Spleen (tissue), 11 donors: ENCODE measurements around the gene KATNIP. TPM values are rescaled to one million over a fixed set of nuclear protein-coding genes. Genes with fewer than 3 reads are reported as not detected.
A peak's percentile ranks its signal among the peaks of the same experiment; 100 is the strongest.

ENCODE experiments used
- DNase-seq: peaks from one replicate; pipeline ENCODE4 v3.0.0-alpha.2; 2020
- H3K27ac ChIP-seq, 8 donors: fragments of 200-600 bp; sonication (generic) in 7 of 8; 1 replicate in 4 of 8; 2 replicates in 4 of 8; pipeline versions ENCODE4 v1.5.0 to v1.8.0; 2016 to 2021; ENCODE audit warnings: inconsistent platforms in 4 of 8, mild to moderate bottlenecking in 4 of 8, moderate library complexity in 1 of 8
- H3K27me3 ChIP-seq, 7 donors: fragments of 200-600 bp; sonication (generic) in 6 of 7; replicated peaks in 1 of 7; 1 replicate in 4 of 7; 2 replicates in 3 of 7; pipeline versions ENCODE4 v1.5.0 to v1.8.0; 2016 to 2021; ENCODE audit warnings: inconsistent platforms in 3 of 7, mild to moderate bottlenecking in 1 of 7
- H3K36me3 ChIP-seq, 6 donors: fragments of 200-600 bp; sonication (generic) in 5 of 6; 1 replicate in 4 of 6; 2 replicates in 2 of 6; pipeline versions ENCODE4 v1.5.0 to v1.8.0; 2016 to 2021; ENCODE audit warnings: inconsistent platforms in 2 of 6
- H3K4me1 ChIP-seq, 6 donors: fragments of 200-600 bp; sonication (generic) in 5 of 6; 1 replicate in 3 of 6; 2 replicates in 3 of 6; pipeline versions ENCODE4 v1.5.0 to v1.8.0; 2016 to 2021; ENCODE audit warnings: inconsistent platforms in 3 of 6
- H3K4me3 ChIP-seq, 8 donors: fragments of 200-600 bp; sonication (generic) in 7 of 8; 1 replicate in 4 of 8; 2 replicates in 4 of 8; pipeline versions ENCODE4 v1.5.0 to v1.8.0; 2016 to 2021; ENCODE audit warnings: inconsistent platforms in 4 of 8, mild to moderate bottlenecking in 4 of 8, moderate library complexity in 2 of 8
- H3K9me3 ChIP-seq, 8 donors: fragments of 200-600 bp; sonication (generic) in 7 of 8; 1 replicate in 4 of 8; 2 replicates in 4 of 8; pipeline versions ENCODE4 v1.5.0 to v1.8.0; 2016 to 2021; ENCODE audit warnings: inconsistent platforms in 4 of 8
- POLR2A ChIP-seq, 3 donors: fragments of 450-650 bp; IDR thresholded peaks; one replicate each; pipeline ENCODE4 v1.5.1; 2017; ENCODE audit warnings: antibody characterized with exemption in 3 of 3, mild to moderate bottlenecking in 1 of 3
- POLR2AphosphoS5 ChIP-seq, 3 donors: sonication (generic); formaldehyde crosslinking; IDR thresholded peaks; one replicate each; pipeline ENCODE4 v1.5.1; 2017; ENCODE audit warnings: antibody characterized with exemption in 3 of 3
- WGBS, 5 donors: extraction: QIAGEN DNeasy Blood & Tissue Kit in 3 of 5; methylation state at CpG; one replicate each; pipeline versions ENCODE4 v1.1.5 to v1.1.7; 2013 to 2018; 5-methylcytosine and 5-hydroxymethylcytosine counted together
- intact Hi-C: fragments of 100-400 bp; cut with DNase I; formaldehyde crosslinking; loops from one replicate; pipeline ENCODE4 v1.15.0; 2023; ENCODE audit warnings: low total_unique reads
- polyA plus RNA-seq, 3 donors: library from polyadenylated mRNA; stranded (reverse); fragments of 200-250 nt; gene quantifications; one replicate each; pipeline ENCODE4 v1.2.1, GENCODE V29; 2013
- total RNA-seq, 7 donors: library from RNA; depleted of rRNA in 3 of 7; stranded (reverse); fragments of >200 nt in 3 of 7; fragmentation: NEBNext Ultra II Directional in 4 of 7; extraction: Animal tissue kit (Norgen Biotek cat#: 25700) in 4 of 7; gene quantifications; one replicate each; pipeline versions ENCODE4 v1.1.0 to v1.2.1, GENCODE V29; 2016 to 2021
- TF ChIP-seq, protein P1 (sequence below), 11 experiments: fragments of 200-600 bp in 7 of 11; fragments of 450-650 bp in 4 of 11; sonication (generic) in 4 of 11; IDR thresholded peaks in 8 of 11; conservative IDR thresholded peaks in 3 of 11; 1 replicate in 7 of 11; 2 replicates in 4 of 11; pipeline versions ENCODE4 v1.4.0 to v1.8.0; 2016 to 2021; ENCODE audit warnings: antibody characterized with exemption in 11 of 11, inconsistent platforms in 4 of 11, mild to moderate bottlenecking in 1 of 11
- donor health status: healthy with polysubstance abuse.
- donor health status: DM: no; HTN: no; CAD: no; lungs with moderate emphysema.
- donor health status: DM: no; HTN: no; CAD: no.
- donor health status: Bipolar disorder and iron deficiency.
- donor health status: healthy.
- donor health status: DM: no; HTN: no; CAD: no.
- donor health status: DM: yes; HTN: yes; CAD: no.

KATNIP gene
- total and polyA plus RNA-seq, 10 donors: 3.8 to 40.7 (median 30.0) TPM

DNA sequence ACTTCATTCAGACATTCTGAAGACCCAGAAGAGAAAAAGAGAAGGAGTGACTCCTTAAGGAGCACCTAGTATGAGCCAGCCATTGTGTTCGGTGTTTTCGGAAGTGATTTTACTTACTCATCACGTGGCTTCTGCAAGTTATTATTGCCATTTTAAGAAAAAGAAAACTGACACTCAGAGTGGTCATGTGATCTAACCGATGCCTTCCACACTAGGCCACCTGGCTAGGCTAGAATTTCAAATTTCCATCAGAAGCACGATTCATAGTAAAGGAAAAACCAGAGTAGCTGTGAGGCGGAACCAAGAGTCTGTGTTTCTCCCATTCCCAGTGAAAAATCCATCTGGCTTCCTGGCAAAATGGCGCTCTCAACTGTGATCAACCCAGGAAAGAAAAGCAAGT, 32.3 kb upstream of the KATNIP start:
- no peak for DNase-seq
- Histone ChIP-seq H3K4me1 (peaks cover 0 to 10% (median 3%) of the 10 kb centered on the region in 6 donors), H3K27me3 (no peaks in the 10 kb centered on the region), H3K9me3 (no peaks in the 10 kb centered on the region), H3K4me3 (no peak overlapping the region), H3K36me3 (peaks cover 0 to 93% (median 31%) of the 10 kb centered on the region in 6 donors), H3K27ac (no peak overlapping the region)
- WGBS, 5 donors: 92 to 97% (median 95%) methylated on average over 7 of the region's 7 CpGs
- intact Hi-C loops: no loop called here
- TF ChIP-seq, protein P1, sequence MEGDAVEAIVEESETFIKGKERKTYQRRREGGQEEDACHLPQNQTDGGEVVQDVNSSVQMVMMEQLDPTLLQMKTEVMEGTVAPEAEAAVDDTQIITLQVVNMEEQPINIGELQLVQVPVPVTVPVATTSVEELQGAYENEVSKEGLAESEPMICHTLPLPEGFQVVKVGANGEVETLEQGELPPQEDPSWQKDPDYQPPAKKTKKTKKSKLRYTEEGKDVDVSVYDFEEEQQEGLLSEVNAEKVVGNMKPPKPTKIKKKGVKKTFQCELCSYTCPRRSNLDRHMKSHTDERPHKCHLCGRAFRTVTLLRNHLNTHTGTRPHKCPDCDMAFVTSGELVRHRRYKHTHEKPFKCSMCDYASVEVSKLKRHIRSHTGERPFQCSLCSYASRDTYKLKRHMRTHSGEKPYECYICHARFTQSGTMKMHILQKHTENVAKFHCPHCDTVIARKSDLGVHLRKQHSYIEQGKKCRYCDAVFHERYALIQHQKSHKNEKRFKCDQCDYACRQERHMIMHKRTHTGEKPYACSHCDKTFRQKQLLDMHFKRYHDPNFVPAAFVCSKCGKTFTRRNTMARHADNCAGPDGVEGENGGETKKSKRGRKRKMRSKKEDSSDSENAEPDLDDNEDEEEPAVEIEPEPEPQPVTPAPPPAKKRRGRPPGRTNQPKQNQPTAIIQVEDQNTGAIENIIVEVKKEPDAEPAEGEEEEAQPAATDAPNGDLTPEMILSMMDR (IDR thresholded peaks at IDR 0.05 in 8 of 11, conservative IDR thresholded peaks at IDR 0.05 in 3 of 11): no peak
- TF ChIP-seq POLR2AphosphoS5 (IDR thresholded peaks at IDR 0.05) (no peak), POLR2A (IDR thresholded peaks at IDR 0.05) (no peak)

DNA sequence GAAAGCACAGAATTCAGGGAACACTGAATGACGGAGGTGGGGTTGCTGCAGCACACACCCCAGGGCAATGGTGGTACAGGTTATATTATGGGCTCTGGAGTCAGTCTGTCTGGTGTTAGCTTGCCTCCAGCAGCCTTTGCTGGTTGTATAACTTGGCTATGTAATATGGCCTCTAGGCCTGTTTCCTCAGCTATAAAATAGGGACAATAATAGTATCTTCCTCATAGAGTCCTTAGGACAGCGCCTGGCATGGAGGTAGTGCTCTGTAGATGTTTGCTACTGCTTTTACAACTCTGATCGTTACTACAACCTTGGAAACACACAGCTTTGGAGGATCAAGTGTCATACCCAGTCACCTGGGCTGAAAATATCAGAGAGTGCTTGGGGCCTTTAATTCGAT, 31.7 kb upstream of the KATNIP start:
- Histone ChIP-seq H3K4me3 (no peak overlapping the region), H3K9me3 (no peaks in the 10 kb centered on the region), H3K27ac (no peak overlapping the region), H3K4me1 (peaks cover 0 to 10% (median 3%) of the 10 kb centered on the region in 6 donors), H3K36me3 (peaks cover 0 to 93% (median 28%) of the 10 kb centered on the region in 6 donors), H3K27me3 (no peaks in the 10 kb centered on the region)
- TF ChIP-seq POLR2A (IDR thresholded peaks at IDR 0.05) (no peak), POLR2AphosphoS5 (IDR thresholded peaks at IDR 0.05) (no peak)
- TF ChIP-seq, protein P1 (IDR thresholded peaks at IDR 0.05 in 8 of 11, conservative IDR thresholded peaks at IDR 0.05 in 3 of 11): no peak
- no peak for DNase-seq
- WGBS, 5 donors: 92 to 97% (median 95%) methylated on average over 3 to 4 of the region's 4 CpGs
- intact Hi-C loops: no loop called here

DNA sequence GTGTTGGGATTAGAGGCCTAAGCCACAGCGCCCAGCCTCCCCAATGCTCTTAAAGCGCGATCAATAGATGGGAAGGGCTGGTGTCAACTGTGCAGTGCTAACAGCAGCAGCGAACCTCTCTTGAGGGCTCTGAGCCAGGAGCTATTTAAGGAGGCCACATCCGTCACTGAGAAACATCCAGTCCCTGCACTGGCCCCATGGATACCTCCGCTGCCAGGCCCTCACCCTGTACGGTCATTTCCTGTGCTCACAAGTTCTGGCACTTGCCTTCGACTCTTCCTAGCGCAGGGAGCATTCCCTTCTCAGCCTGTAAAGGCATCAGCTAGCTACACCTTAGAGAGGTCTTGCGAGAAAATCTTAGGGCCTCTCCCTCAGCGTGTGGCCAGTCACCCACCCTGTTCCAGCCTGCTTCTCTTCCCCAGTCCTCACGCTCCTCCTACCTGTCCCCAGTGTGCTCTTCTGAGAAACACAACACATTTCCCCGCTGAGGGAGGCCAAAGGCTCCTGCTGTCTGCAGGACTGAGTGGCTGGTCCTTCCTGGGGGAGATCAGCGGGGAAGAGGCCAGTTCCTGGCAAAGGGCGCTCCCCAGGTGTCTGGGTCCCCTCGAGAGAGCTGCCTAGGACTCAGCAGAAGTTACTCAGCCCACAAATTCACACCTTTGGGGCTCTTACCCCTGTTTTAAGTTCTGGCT, 28.8 kb upstream of the KATNIP start:
- 65 to 76% (median 73%) methylated on average over 11 to 16 of the region's 16 CpGs for WGBS, 5 donors
- Histone ChIP-seq H3K4me1 (peaks cover 0 to 10% (median 3%) of the 10 kb centered on the region in 6 donors), H3K27ac (peak overlapping the region in 4 of 8 donors; percentile 8 to 52 (median 35)), H3K4me3 (no peak overlapping the region), H3K9me3 (peaks cover 0 to 7% (median 0%) of the 10 kb centered on the region in 8 donors), H3K27me3 (no peaks in the 10 kb centered on the region), H3K36me3 (peaks cover 0 to 93% (median 48%) of the 10 kb centered on the region in 6 donors)
- DNase-seq: peak; percentile 68
- intact Hi-C loops: no loop called here
- TF ChIP-seq, protein P1 (IDR thresholded peaks at IDR 0.05 in 8 of 11, conservative IDR thresholded peaks at IDR 0.05 in 3 of 11): no peak
- peak in 2 of 3 donors; percentile 47 to 61 for TF ChIP-seq POLR2AphosphoS5 (IDR thresholded peaks at IDR 0.05)

DNA sequence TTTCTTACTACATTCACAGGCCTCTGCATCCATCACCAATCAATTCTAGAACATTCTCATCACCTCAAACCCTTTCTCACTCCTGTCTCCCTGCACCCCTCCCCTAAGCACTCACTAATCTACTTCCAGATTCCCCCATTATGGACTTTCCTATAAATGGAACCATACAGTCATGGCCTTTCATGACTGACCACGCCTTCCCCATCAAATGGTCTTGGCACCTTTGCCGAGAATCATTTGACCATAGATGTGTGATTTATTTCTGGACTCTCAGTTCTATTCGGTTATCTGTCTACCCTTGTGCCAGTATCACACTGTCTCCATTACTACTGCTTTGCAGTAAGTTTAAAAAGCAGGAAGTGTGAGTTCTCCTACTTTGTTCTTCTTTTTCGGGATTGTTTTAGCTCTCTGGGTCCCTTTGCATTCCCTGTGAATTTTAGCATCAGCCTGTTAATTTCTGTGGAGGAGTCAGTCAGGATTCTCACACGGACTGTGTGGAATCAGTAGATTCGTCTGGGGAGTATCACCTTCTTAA, 27.7 kb upstream of the KATNIP start:
- H3K27ac ChIP-seq: no peak overlapping the region
- H3K36me3 ChIP-seq: peaks cover 2 to 93% (median 58%) of the 10 kb centered on the region in 6 donors
- intact Hi-C loops: no loop called here

More for the DNA sequence above, 27.7 kb upstream of the KATNIP start:
- no peak for TF ChIP-seq POLR2AphosphoS5 (IDR thresholded peaks at IDR 0.05)
- TF ChIP-seq, protein P1 (IDR thresholded peaks at IDR 0.05 in 8 of 11, conservative IDR thresholded peaks at IDR 0.05 in 3 of 11): no peak
- no peak for TF ChIP-seq POLR2A (IDR thresholded peaks at IDR 0.05)
- WGBS, 5 donors: 83 to 92% (median 86%) methylated on average over 6 of the region's 6 CpGs
- H3K27me3 ChIP-seq: no peaks in the 10 kb centered on the region
- H3K9me3 ChIP-seq: peaks cover 0 to 7% (median 0%) of the 10 kb centered on the region in 8 donors
- H3K4me1 ChIP-seq: peaks cover 0 to 10% (median 3%) of the 10 kb centered on the region in 6 donors
- H3K4me3 ChIP-seq: no peak overlapping the region
- DNase-seq: no peak
